ENCODE data around the gene HAND1.

Gene HAND1

DNA sequence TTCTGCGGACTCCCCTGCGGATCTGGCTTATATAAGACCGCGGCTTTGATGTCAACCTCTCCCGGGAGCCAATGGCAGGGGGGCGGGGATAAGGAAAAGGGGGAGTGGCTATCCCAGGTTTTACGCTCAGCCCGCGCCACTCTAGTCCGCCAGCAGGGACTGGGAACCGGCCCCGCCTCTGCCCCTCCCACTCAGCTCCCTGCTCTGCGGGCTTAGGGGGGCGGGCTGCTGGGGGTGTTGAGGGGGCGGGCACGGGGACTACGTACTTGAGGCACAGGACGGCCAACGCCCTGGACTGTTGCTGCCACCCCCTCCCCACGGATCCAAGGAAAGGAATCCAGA is at the start of gene HAND1:
Gene HAND1, minus strand, starts transcription at position 4 of the 342 bp plus-strand sequence. CDS start 219 bp downstream, outside the sequence.
- TF ChIP-seq, protein P1, sequence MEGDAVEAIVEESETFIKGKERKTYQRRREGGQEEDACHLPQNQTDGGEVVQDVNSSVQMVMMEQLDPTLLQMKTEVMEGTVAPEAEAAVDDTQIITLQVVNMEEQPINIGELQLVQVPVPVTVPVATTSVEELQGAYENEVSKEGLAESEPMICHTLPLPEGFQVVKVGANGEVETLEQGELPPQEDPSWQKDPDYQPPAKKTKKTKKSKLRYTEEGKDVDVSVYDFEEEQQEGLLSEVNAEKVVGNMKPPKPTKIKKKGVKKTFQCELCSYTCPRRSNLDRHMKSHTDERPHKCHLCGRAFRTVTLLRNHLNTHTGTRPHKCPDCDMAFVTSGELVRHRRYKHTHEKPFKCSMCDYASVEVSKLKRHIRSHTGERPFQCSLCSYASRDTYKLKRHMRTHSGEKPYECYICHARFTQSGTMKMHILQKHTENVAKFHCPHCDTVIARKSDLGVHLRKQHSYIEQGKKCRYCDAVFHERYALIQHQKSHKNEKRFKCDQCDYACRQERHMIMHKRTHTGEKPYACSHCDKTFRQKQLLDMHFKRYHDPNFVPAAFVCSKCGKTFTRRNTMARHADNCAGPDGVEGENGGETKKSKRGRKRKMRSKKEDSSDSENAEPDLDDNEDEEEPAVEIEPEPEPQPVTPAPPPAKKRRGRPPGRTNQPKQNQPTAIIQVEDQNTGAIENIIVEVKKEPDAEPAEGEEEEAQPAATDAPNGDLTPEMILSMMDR (IDR thresholded peaks at IDR 0.05) = no peak

DNA sequence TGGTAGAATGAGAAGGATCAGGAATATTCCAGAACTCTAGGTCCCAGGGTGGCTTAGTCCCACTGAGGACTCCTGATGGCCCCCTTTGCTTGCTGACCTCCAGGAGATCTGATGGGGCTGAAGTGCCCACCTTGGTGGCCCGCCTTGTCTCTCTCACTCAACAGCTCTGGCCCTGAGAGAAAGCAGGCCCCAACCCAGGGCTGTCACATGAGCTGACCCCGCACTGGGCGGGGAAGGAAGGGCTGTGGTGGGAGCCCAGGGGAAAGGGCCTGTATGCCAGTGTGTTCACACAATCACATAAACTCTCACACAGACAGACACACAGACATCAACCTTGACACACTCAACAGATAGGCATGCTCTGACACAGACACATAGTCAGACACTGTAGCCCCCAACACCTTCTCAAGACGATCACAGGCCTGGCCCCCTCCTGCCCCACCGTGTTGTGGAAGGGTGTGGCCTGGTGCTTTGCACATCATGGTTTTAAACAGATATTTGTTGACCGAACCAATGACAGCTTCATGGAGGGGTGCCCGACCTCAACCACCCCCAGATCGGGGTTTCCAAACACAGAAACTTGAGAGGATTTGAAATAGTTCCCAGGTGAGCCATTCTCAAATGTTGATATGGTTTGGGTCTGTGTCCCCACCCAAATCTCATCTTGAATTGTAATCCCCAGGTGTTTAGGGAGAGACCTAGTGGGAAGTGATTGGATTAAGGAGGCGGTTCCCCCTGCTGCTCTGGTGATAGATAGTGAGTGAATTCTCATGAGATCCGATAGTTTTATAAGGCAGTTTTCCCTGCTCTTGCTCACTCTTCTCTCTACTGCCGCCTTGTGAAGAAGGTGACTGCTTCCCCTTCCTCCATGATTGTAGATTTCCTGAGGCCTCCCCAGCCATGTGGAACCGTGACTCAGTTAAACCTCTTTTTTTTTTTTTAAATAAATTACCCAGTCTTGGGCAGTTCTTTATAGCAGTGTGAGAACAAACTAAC is 48.5 kb upstream of the HAND1 start:
- TF ChIP-seq, protein P1 (IDR thresholded peaks at IDR 0.05) = no peak

DNA sequence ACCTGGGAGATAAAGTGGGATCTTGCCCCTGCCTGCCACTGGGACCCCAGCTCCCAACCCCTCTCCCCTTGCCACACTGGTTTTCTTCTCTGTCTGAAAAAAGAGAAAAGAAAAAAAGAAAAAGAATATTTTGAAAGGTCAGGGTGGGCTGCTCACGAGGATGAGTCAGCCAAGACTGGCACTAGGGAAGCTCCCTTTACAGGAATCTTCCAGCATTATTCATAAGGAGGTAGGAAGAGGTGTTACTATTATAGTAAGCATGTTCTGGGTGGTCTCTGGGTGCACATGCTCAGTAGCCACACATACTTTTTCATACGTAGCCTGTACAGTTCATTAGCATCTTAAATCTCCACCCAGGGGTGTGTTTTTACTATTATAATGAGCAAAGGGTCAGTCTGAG is 46.8 kb upstream of the HAND1 start:
- TF ChIP-seq, protein P1 (IDR thresholded peaks at IDR 0.05) = no peak

DNA sequence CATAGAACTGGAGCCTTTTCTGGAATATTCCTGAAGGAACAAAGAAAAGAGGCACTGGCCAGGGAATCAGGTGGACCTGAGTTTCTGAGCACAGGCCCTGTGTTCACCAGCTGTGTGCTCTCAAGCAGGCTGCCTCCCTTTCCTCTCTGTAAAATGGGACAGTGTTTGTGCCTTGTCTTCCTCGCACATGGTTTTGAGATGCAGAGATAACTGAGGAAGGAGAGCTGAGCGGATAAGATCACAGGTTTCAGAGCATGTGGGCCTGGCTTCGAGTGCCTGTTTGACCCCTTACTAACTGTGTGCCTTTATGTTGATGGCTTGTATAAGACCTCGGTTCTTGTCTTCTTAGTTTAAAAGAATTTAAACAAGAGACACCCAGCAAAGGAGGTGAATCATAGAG is 46.2 kb upstream of the HAND1 start:
- TF ChIP-seq, protein P1 (IDR thresholded peaks at IDR 0.05) = no peak

DNA sequence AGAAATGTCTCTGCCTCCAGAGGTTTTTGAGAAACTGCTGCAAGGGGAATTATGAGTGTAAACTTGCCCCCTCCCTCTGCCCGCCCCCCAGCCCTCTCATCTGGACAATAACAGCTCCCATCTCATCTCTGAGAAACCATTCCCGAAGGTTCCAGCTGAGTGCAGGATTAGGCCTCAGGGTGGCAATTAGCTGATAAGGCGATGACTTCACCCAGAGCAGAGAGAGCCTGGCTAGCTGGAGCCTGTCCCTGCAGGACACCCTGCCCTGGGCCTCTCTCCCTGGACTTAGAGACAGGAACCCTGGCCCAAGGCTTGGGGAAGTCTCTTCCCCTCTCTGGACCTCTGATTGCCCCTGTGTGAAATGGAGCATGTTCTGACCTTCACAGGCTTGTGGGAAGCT is 45.7 kb upstream of the HAND1 start:
- TF ChIP-seq, protein P1 (IDR thresholded peaks at IDR 0.05) = no peak

DNA sequence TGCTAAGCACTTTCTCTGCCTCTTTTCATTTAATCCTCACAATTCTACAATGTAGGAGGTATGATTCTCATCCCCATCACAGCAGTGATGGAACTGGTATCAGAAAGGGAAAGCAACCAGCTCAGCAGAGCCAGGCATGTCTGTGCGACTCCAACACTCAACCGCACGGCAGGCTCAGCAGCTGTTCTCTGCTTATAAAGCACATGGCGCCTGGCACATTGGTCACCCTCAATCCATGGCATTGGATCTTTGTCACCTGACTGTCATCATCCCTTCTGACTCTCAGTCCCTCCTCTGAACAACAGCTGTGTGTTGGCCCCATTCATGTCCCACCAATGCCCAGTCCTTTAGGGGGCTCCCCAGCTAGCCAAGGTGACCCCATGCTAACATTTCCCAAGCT is 45.1 kb upstream of the HAND1 start:
- TF ChIP-seq, protein P1 (IDR thresholded peaks at IDR 0.05) = no peak

DNA sequence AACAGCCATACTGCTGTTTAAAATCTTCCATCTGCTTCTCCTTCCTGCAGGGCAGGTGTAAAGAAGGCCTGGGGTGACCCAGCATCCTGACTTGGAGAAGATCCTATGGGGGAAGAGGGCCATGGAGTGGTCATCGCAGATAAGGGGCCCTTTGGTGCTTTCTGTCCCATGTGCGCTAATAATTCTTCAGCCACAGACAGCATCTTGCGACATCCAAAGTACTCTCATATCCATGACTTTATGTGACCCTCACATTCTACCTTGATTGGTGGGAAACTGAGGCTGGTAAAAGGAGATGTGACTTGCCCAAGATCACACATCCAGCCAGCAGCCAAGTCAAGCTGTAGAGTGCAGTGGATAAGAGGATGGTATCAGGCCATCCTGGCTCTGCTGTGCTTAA is 44.3 kb upstream of the HAND1 start:
- TF ChIP-seq, protein P1 (IDR thresholded peaks at IDR 0.05) = no peak
